SK-N-SH (cell line): Measurements from ENCODE around the gene LARP4. TPM values are rescaled to one million over a fixed set of nuclear protein-coding genes. Genes with fewer than 3 reads are reported as not detected.

ENCODE experiments used
- CTCF ChIP-seq: fragments of 200-600 bp; sonication (generic); IDR thresholded peaks from 2 replicates; pipeline ENCODE4 v1.6.1; 2017; ENCODE audit warnings: antibody characterized with exemption, mild to moderate bottlenecking, moderate library complexity
- polyA plus RNA-seq, 3 experiments: library from polyadenylated mRNA; depleted of rRNA; stranded (reverse); fragments of >200 nt; gene quantifications; 2 replicates each; pipeline ENCODE4 v1.2.3, GENCODE V29; 2012

LARP4 gene
- polyA plus RNA-seq, 1 of the 3 experiments (the other 2 are of a cell fraction) = 10.8 TPM

DNA sequence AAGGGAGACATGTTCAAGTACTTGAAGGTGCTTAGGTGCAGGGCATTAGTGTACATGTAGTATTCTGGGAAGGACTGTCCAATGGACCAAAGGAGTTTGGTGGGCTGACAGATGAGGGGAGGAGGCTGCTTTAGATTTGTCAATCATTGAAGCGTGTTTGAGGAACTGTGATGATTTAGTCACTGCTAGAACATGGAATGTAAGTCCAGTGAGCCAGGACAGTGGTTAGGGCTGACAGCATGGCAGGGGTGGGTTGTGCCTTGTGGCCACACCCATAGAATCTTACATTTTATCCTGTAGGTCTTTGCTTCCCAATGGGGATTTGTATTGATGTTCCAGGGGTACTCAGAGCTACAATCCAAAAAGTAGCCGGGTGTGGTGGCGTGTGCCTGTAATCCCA lies 128.7 kb downstream of the LARP4 start (continued):
- TF ChIP-seq CTCF = no peak

Other genes starting within 250 kb of the LARP4 start
- gene CERS5, start 233.5 kb upstream of the LARP4 start, polyA plus RNA-seq (2012; rRNA removed) = 56.9 and 68.3 TPM in 2 replicates
- 96.6 and 148 TPM in 2 replicates for gene LIMA1, start 117.4 kb upstream of the LARP4 start, polyA plus RNA-seq (2012; rRNA removed)
- gene FAM186A, start 4.3 kb upstream of the LARP4 start, polyA plus RNA-seq (2012; rRNA removed) = not detected in 2 replicates
- 6.6 and 8.6 TPM in 2 replicates for gene DIP2B, start 104.1 kb downstream of the LARP4 start, polyA plus RNA-seq (2012; rRNA removed)